DND-41 (cell line): Measurements from ENCODE around the gene MTA2.

Experiments
- ATAC-seq: fragments of 200-7000 bp; cut with Tn5 transposase; 3 replicates; pipeline ENCODE4 v1.9.1; 2021; ENCODE audit warnings: low read depth; ENCODE audit not compliant: insufficient read depth
- DNase-seq: peaks from one replicate; pipeline ENCODE4 v3.0.0-alpha.2; 2020
- H2AFZ ChIP-seq: 2 replicates; pipeline ENCODE4 v1.6.0; 2012; ENCODE audit warnings: low read depth, low read length
- H3K27ac ChIP-seq: 2 replicates; pipeline ENCODE4 v1.5.1; 2012; ENCODE audit warnings: low read length, inconsistent platforms
- H3K27me3 ChIP-seq: fragments of 200-600 bp; sonication (generic); 2 replicates; pipeline ENCODE4 v1.6.0; 2012; ENCODE audit warnings: low read length, mild to moderate bottlenecking, inconsistent platforms; ENCODE audit not compliant: insufficient read depth, poor library complexity
- H3K36me3 ChIP-seq: 2 replicates; pipeline ENCODE4 v1.5.1; 2012; ENCODE audit warnings: low read length, inconsistent platforms; ENCODE audit not compliant: insufficient read depth
- H3K4me1 ChIP-seq: 2 replicates; pipeline ENCODE4 v1.5.1; 2012; ENCODE audit warnings: mild to moderate bottlenecking, low read length; ENCODE audit not compliant: insufficient read depth
- H3K4me2 ChIP-seq: 2 replicates; pipeline ENCODE4 v1.6.0; 2012; ENCODE audit warnings: mild to moderate bottlenecking, moderate library complexity, low read length, inconsistent platforms; ENCODE audit not compliant: insufficient read depth
- H3K4me3 ChIP-seq, 2 experiments: fragments of 200-600 bp in 1 of 2; shearing (Covaris generic) in 1 of 2; 2 replicates each; pipeline ENCODE4 v1.5.1; 2012 to 2016; ENCODE audit warnings: inconsistent platforms in 2 of 2, low read length in 2 of 2, mild to moderate bottlenecking in 2 of 2, low read depth in 1 of 2, moderate library complexity in 1 of 2
- H3K79me2 ChIP-seq: 2 replicates; pipeline ENCODE4 v1.6.0; 2012; ENCODE audit warnings: low read length, inconsistent platforms; ENCODE audit not compliant: insufficient read depth
- H3K9ac ChIP-seq: 2 replicates; pipeline ENCODE4 v1.6.0; 2012; ENCODE audit warnings: low read depth, mild to moderate bottlenecking, inconsistent platforms, low read length, moderate library complexity
- H3K9me3 ChIP-seq: 2 replicates; pipeline ENCODE4 v1.5.1; 2012; ENCODE audit warnings: low read length, moderate library complexity, mild to moderate bottlenecking, inconsistent platforms; ENCODE audit not compliant: insufficient read depth, severe bottlenecking
- H4K20me1 ChIP-seq: 2 replicates; pipeline ENCODE4 v1.6.0; 2012; ENCODE audit warnings: low read length; ENCODE audit not compliant: insufficient read depth
- EZH2 ChIP-seq: IDR thresholded peaks from 3 replicates; pipeline ENCODE4 v1.6.1; 2012; ENCODE audit warnings: borderline replicate concordance, low read depth, mild to moderate bottlenecking, moderate library complexity, low read length, inconsistent platforms; ENCODE audit not compliant: severe bottlenecking
- TF ChIP-seq, protein P1 (sequence below): IDR thresholded peaks from 2 replicates; pipeline ENCODE4 v1.5.1; 2012; ENCODE audit warnings: borderline replicate concordance, low read length, moderate library complexity, mild to moderate bottlenecking; ENCODE audit not compliant: poor library complexity, severe bottlenecking; ENCODE audit errors: extremely low read depth

MTA2 gene

GRCh38 chr11:62644220-62644619 lies 42.6 kb upstream of the MTA2 start:
- no peaks in the 10 kb centered on the region for H3K9me3 ChIP-seq
- TF ChIP-seq, protein P1, sequence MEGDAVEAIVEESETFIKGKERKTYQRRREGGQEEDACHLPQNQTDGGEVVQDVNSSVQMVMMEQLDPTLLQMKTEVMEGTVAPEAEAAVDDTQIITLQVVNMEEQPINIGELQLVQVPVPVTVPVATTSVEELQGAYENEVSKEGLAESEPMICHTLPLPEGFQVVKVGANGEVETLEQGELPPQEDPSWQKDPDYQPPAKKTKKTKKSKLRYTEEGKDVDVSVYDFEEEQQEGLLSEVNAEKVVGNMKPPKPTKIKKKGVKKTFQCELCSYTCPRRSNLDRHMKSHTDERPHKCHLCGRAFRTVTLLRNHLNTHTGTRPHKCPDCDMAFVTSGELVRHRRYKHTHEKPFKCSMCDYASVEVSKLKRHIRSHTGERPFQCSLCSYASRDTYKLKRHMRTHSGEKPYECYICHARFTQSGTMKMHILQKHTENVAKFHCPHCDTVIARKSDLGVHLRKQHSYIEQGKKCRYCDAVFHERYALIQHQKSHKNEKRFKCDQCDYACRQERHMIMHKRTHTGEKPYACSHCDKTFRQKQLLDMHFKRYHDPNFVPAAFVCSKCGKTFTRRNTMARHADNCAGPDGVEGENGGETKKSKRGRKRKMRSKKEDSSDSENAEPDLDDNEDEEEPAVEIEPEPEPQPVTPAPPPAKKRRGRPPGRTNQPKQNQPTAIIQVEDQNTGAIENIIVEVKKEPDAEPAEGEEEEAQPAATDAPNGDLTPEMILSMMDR = no peak
- TF ChIP-seq EZH2 = no peak
- no peaks in the 10 kb centered on the region for H3K27me3 ChIP-seq
- DNase-seq (no peak), ATAC-seq (no peak)
- H3K27ac ChIP-seq = no peak overlapping the region
- H3K79me2 ChIP-seq = peaks cover 84% of the 10 kb centered on the region
- H3K36me3 ChIP-seq = peaks cover 45% of the 10 kb centered on the region
- peaks cover 21% of the 10 kb centered on the region for H4K20me1 ChIP-seq
- H2AFZ ChIP-seq = no peak overlapping the region
- H3K9ac ChIP-seq = 0 out of 2 replicates have a peak overlapping the region, but pooled peaks have one; percentile 2
- peaks cover 36% of the 10 kb centered on the region for H3K4me1 ChIP-seq
- H3K4me3 ChIP-seq = no peak overlapping the region
- H3K4me2 ChIP-seq = peak overlapping the region; percentile 85; the same call in 1 of the 2 replicates

- Histone ChIP-seq H3K27ac (no peak overlapping the region), H3K4me3 (no peak overlapping the region), H3K27me3 (no peaks in the 10 kb centered on the region), H3K4me1 (no peaks in the 10 kb centered on the region), H3K79me2 (peaks cover 11% of the 10 kb centered on the region), H3K36me3 (peaks cover 93% of the 10 kb centered on the region), H3K9me3 (no peaks in the 10 kb centered on the region), H2AFZ (no peak overlapping the region), H3K4me2 (no peak overlapping the region), H4K20me1 (peaks cover 8% of the 10 kb centered on the region; the same call in 1 of the 2 replicates), H3K9ac (no peak overlapping the region)
- DNase-seq (no peak), ATAC-seq (no peak)
- TF ChIP-seq, protein P1 = no peak
- TF ChIP-seq EZH2 = no peak
Observed at GRCh38 chr11:62632492-62632891, 30.8 kb upstream of the MTA2 start.

GRCh38 chr11:62627713-62628112 lies 26.0 kb upstream of the MTA2 start:
- H3K79me2 ChIP-seq = no peaks in the 10 kb centered on the region; the same call in 1 of the 2 replicates
- peaks cover 4% of the 10 kb centered on the region; the same call in 1 of the 2 replicates for H4K20me1 ChIP-seq
- TF ChIP-seq EZH2 = no peak
- TF ChIP-seq, protein P1 = peak; percentile 31
- DNase-seq (no peak), ATAC-seq (0 out of 3 replicates have a peak, but pooled peaks have one; percentile 40)
- H3K9me3 ChIP-seq = no peaks in the 10 kb centered on the region
- H3K27me3 ChIP-seq = no peaks in the 10 kb centered on the region
- H3K4me2 ChIP-seq = no peak overlapping the region
- no peak overlapping the region for H3K9ac ChIP-seq
- H3K36me3 ChIP-seq = peaks cover 76% of the 10 kb centered on the region
- H3K4me1 ChIP-seq = no peaks in the 10 kb centered on the region
- H3K4me3 ChIP-seq = no peak overlapping the region
- no peak overlapping the region for H3K27ac ChIP-seq
- no peak overlapping the region for H2AFZ ChIP-seq
